RPMI7951 (cell line): ENCODE results near the gene SPHK1. TPM values are rescaled to one million over a fixed set of nuclear protein-coding genes. Genes with fewer than 3 reads are reported as not detected.

ENCODE experiments used
- DNase-seq: peaks from one replicate; pipeline ENCODE4 v3.0.0-alpha.2; 2012; ENCODE audit warnings: low read depth
- total RNA-seq: library from RNA; depleted of rRNA; stranded (reverse); fragments of >200 nt; shearing (Covaris generic); gene quantifications from 2 replicates; pipeline ENCODE4 v1.2.3, GENCODE V29; 2014; rRNA removed

The SPHK1 gene
- total RNA-seq, 1 experiment from 2014 or later: 34.6 TPM

DNA sequence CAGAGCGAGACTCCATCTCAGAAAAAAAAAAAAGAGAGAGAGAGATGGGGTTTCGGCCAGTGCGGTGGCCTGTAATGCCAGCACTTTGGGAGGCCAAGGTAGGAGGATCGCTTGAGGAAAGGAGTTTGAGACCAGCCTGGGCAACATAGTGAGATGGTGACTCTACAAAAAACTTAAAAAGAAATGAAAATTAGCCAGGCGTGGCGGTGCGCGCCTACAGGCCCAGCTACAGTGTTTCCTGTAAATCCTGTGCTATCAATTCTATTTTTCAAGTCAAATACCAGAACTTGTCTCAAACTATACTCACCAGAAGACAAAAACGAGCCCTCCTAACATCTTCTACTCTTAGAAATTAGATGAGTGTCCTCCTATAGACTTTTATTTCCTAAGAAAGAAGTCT, 49.3 kb downstream of the SPHK1 start:
- DNase-seq: no peak

- DNase-seq: no peak
These were observed 50.5 kb downstream of the SPHK1 start for GRCh38 chr17:76434870-76435269.

GRCh38 chr17:76435751-76436150, 51.3 kb downstream of the SPHK1 start:
- DNase-seq: no peak

Other genes with a start within 250 kb of the SPHK1 start
- gene FOXJ1, start 243.4 kb upstream of the SPHK1 start, total RNA-seq: not detected in 2 replicates
- 3.5 and 5.8 TPM in 2 replicates for gene RNF157, start 144.1 kb upstream of the SPHK1 start, total RNA-seq
- gene UBALD2, start 119.3 kb upstream of the SPHK1 start, total RNA-seq: 20.5 and 22.0 TPM in 2 replicates
- gene QRICH2, start 76.3 kb upstream of the SPHK1 start, total RNA-seq: 0.48 and 0.59 TPM in 2 replicates
- 54.8 and 55.7 TPM in 2 replicates for gene PRPSAP1, start 30.7 kb upstream of the SPHK1 start, total RNA-seq
- 7.6 and 9.8 TPM in 2 replicates for gene UBE2O, start 68.5 kb downstream of the SPHK1 start, total RNA-seq
- not detected in 2 replicates for gene AANAT, start 83.0 kb downstream of the SPHK1 start, total RNA-seq
- gene RHBDF2, start 116.8 kb downstream of the SPHK1 start, total RNA-seq: 22.6 and 24.0 TPM in 2 replicates
- 1.1 and 2.0 TPM in 2 replicates for gene CYGB, start 153.1 kb downstream of the SPHK1 start, total RNA-seq
- gene PRCD, start 155.4 kb downstream of the SPHK1 start, total RNA-seq: under 0.01 and 0.48 TPM in 2 replicates
- gene ST6GALNAC2, start 201.3 kb downstream of the SPHK1 start, total RNA-seq: 10.7 and 11.4 TPM in 2 replicates